Sigmoid colon (tissue), 4 donors: ENCODE measurements around the gene UBN2.

Source experiments
- CTCF ChIP-seq, 4 experiments: fragments of 450-650 bp in 3 of 4; fragments of 200-600 bp in 1 of 4; IDR thresholded peaks; one replicate each; pipeline ENCODE4 v1.5.1; 2016 to 2019; ENCODE audit warnings: antibody characterized with exemption in 4 of 4, mild to moderate bottlenecking in 3 of 4, moderate library complexity in 2 of 4
- EP300 ChIP-seq, 4 donors: sonication (generic); formaldehyde crosslinking; IDR thresholded peaks; one replicate each; pipeline ENCODE4 v1.6.1; 2017; ENCODE audit warnings: antibody characterized with exemption in 4 of 4
- POLR2A ChIP-seq, 2 donors: fragments of 450-650 bp; IDR thresholded peaks; one replicate each; pipeline ENCODE4 v1.6.1; 2016; ENCODE audit warnings: antibody characterized with exemption in 2 of 2, mild to moderate bottlenecking in 2 of 2, moderate library complexity in 2 of 2
- POLR2AphosphoS5 ChIP-seq, 4 donors: sonication (generic); formaldehyde crosslinking; IDR thresholded peaks; one replicate each; pipeline ENCODE4 v1.6.1; 2017; ENCODE audit warnings: antibody characterized with exemption in 4 of 4

GRCh38 chr7:139255290-139255689 is 24.3 kb downstream of the UBN2 start:
- TF ChIP-seq CTCF (IDR thresholded peaks at IDR 0.05) = no peak
- TF ChIP-seq POLR2AphosphoS5 (IDR thresholded peaks at IDR 0.05) = no peak
- TF ChIP-seq POLR2A (IDR thresholded peaks at IDR 0.05) = no peak
- no peak for TF ChIP-seq EP300 (IDR thresholded peaks at IDR 0.05)
